ENCODE measurements around the gene MYBPC2.
"Not testable (repeated sequence)": the region's sequence is repeated elsewhere in the genome, so short reads cannot be mapped to it uniquely, and the experiment has no call there.

The MYBPC2 gene

GRCh38 chr19:50432221-50433028 is at the start of gene MYBPC2:
Gene MYBPC2 (plus strand): TSS chr19:50432892. CDS start chr19:50432954, 62 bp downstream.
- DNase-seq = no peak

GRCh38 chr19:50383001-50383851 is 49.5 kb upstream of the MYBPC2 start:
- no peak for DNase-seq

DNA sequence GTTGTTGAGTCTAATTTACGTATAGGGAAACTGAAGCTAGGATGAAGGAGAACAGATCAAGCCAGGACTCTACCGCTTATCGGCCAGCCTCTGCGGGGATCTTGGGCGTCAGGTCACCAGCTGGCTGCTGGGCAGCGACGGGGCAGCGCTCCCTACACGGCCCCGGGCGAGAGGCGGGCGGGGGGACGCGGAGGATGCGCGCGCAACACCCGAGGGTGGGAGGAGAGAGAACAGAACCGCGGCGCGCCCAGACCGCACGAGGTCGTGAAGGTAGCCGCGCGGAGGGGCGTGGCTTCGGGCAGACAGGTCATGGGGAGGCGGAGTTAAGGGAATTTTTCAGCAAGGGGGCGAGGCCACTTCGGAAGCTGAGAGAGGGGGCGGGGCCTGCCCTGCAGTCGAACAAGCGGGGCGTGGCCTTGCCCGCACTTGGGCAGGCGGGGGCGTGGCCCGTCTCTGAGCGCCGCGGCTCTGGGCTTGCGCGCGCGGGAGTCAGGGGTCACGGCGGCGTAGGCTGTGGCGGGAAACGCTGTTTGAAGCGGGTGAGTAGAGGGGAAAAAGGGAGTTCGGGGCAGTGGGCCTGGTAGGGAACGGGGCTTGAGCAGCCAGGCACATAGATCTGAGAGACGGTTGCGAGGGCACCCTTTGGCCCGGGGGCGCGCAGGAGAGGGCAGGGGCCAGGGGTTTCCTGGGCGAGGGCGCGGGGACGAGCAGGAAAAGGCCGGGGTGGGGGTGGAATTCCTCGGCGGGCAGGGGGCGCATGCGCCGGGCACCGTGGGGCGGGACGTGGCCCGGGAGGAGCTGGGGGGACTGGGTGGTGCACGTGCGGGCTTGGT is 48.6 kb upstream of the MYBPC2 start, which contains the start of gene POLD1:
Gene POLD1 (plus strand): TSS at position 496 of the 833 bp plus-strand sequence. CDS start 14,505 bp downstream, outside the sequence.
- peak; percentile 95 to 98 for DNase-seq

GRCh38 chr19:50384685-50385535 is 47.8 kb upstream of the MYBPC2 start:
- no peak for DNase-seq

DNA sequence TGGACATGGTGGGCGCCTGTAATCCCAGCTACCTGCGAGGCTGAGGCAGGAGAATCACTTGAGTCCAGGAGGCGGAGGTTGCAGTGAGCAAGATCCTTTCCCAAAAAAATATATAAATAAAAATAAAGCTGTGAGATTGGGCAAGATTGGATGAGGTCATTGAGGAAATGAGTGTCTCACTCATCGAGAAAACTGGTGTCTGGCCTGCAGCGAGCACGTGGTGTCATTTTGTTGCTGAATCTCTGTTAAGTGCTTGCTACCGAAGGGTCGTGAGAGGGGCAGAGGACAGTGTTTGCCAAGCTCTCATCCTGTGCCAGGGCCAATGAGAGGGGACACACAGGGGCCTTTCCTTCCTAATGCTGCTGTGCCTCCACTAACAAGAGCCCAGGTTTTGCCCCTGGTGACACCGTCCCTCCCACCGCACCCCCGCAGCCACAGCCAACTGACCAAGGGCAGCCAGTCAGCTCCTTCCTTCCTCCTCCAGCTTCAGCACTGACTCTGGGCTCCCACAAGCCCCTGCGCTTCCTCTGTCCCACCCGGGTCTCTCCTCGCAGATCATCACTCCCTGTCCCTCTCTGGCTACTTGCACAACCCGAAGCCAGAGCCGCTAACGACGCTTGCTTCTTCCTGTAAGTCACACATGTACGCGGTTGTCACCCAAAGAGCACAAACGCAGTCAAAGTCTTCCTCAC is 45.4 kb upstream of the MYBPC2 start:
- no peak for DNase-seq

DNA sequence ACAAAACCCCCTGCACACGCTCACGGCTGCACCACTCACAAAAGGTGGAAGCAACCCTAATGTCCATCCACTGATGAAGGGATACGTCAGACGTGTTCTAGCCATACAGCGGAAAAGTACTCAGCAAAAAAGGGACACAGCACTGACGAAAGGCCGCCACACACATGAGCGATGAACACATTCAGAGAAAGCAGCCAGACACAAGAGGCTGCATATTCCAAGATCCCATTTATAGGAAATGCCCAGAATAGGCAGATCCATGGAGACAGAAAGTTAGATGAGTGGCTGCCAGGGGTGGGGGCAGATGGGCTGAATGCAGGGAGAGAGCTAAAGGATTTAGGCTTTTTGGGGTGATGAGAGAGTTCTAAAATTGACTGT is 44.8 kb upstream of the MYBPC2 start:
- DNase-seq = no peak

GRCh38 chr19:50390295-50390694 is 42.4 kb upstream of the MYBPC2 start:
- DNase-seq = not testable (repeated sequence)

DNA sequence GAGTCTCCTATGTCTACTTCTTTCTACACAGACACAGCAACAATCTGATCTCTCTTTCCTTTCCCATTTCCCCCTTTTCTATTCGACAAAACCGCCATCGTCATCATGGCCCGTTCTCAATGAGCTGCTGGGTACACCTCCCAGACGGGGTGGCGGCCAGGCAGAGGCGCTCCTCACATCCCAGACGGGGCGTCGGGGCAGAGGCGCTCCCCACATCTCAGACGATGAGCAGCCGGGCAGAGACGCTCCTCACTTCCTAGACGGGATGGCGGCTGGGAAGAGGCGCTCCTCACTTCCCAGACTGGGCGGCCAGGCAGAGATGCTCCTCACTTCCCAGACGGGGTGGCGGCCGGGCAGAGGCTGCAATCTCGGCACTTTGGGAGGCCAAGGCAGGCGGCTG is 41.7 kb upstream of the MYBPC2 start:
- DNase-seq = not testable (repeated sequence)

DNA sequence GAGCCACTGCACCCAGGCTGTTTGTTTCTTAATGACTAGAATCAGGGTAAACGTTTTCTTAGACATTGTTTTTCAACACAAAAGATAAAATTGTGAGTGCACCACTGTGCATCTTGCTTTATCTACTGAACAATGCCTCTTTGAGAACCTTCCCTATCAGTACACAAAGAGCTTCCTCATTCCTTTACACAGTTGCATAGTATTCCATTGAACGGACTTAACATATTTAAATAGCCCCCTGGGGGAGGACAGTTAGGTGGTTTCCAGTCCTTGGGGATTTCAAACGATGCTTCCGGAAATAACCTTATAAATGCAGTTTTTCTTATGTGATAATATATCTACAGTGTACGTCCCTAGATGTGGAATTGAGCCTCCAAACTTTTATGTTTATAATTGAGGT is 39.9 kb upstream of the MYBPC2 start:
- no peak for DNase-seq

GRCh38 chr19:50393589-50393988 is 39.1 kb upstream of the MYBPC2 start:
- no peak for DNase-seq

DNA sequence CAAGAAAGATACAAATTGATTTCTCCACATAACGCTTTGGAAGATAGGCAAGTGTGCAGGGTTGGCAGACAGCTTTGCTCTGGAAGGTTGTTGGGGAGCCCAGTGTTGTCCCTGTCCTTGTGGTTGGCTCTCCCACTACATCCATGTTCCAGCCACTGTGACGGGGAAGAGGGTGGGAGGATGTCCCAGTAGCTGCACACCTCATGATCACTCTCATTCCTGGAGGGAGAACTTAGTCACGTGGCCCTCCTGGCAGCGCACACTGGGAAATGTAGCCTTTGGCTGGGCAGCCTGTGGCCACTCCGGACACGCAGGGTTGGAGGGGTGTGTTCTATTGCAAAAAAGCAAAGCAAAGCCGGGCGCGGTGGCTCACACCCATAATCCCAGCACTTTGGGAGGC is 38.7 kb upstream of the MYBPC2 start:
- no peak for DNase-seq

DNA sequence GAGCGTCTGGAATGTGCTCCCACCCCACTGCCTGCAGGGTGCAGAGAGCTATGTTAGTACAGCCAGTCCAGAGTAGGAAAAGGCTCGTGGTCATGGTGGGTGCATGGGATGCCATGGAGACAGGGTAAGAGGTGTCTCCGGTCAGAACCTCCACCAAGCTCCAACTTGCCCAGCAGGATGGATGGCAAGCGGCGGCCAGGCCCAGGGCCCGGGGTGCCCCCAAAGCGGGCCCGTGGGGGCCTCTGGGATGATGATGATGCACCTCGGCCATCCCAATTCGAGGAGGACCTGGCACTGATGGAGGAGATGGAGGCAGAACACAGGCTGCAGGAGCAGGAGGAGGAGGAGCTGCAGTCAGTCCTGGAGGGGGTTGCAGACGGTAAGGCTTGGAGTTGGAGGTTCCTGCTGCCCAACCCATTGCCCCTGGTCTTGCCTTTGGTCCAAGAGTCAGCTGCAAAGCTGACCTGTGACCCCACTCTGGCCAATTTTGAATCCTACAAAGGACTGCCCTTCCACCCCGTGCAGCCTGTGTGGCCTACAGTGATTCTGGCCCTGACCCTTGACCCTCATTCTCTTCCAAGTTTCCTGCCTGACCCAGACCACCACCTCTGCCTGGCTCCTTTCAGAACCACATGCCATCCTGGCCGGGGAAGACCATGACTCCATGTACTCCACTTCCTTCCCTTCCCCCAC is 33.9 kb upstream of the MYBPC2 start:
- no peak for DNase-seq

- no peak for DNase-seq
Measured at GRCh38 chr19:50399368-50399745, 33.3 kb upstream of the MYBPC2 start.

- no peak for DNase-seq
Measured at GRCh38 chr19:50401605-50402450, 30.9 kb upstream of the MYBPC2 start.

DNA sequence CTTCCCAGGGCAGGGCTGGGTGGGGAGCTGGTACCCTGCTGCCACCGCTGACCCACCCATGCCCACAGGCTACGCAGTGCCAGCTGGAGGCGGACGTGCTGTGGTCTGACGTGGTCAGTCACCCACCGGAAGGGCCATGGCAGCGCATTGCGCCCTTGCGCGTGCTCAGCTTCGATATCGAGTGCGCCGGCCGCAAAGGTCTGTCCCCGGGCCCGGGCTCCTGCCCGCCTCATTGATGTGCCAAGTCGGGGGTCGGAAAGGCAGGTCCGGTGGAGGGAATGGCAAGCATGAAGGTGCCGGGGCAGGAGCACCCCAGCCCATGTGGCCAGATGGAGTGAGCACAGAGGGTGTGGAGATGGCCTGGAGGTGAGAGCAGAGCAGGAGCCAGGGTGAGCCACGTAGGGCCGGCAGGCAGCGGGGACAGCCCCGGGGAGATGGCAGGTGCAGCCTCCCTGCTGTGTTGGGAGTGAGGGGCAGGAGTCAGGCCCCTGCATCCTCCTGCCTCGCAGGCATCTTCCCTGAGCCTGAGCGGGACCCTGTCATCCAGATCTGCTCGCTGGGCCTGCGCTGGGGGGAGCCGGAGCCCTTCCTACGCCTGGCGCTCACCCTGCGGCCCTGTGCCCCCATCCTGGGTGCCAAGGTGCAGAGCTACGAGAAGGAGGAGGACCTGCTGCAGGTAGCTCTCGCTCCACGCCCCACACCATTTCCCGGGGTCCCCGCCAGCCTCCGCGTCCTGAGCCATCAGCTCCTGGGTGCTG is 30.0 kb upstream of the MYBPC2 start:
- no peak for DNase-seq

GRCh38 chr19:50406156-50406820 is 26.4 kb upstream of the MYBPC2 start:
- DNase-seq = no peak

- DNase-seq = no peak
Measured at GRCh38 chr19:50406829-50407228, 25.9 kb upstream of the MYBPC2 start.

GRCh38 chr19:50409347-50409746 is 23.3 kb upstream of the MYBPC2 start:
- DNase-seq = no peak
